Osteocyte (in vitro differentiated cells): ENCODE measurements around the gene MRPL55. TPM values are rescaled to one million over a fixed set of nuclear protein-coding genes. Genes with fewer than 3 reads are reported as not detected.

Source experiments
- DNase-seq: peaks from one replicate; pipeline ENCODE4 v3.0.0; 2021; ENCODE audit warnings: mixed read lengths; ENCODE audit not compliant: unreplicated experiment; ENCODE audit errors: extremely low spot score
- H3K27ac Mint-ChIP-seq: one replicate; pipeline ENCODE4 v1.8.0; 2021; ENCODE audit warnings: mild to moderate bottlenecking, mixed read lengths; ENCODE audit not compliant: unreplicated experiment
- H3K27me3 Mint-ChIP-seq: one replicate; pipeline ENCODE4 v1.8.0; 2021; ENCODE audit warnings: mixed read lengths; ENCODE audit not compliant: unreplicated experiment
- H3K36me3 Mint-ChIP-seq: one replicate; pipeline ENCODE4 v1.8.0; 2021; ENCODE audit warnings: mixed read lengths; ENCODE audit not compliant: unreplicated experiment
- H3K4me1 Mint-ChIP-seq: one replicate; pipeline ENCODE4 v1.8.0; 2021; ENCODE audit warnings: mixed read lengths; ENCODE audit not compliant: unreplicated experiment
- H3K4me3 Mint-ChIP-seq: one replicate; pipeline ENCODE4 v1.8.0; 2021; ENCODE audit warnings: mild to moderate bottlenecking, moderate library complexity, mixed read lengths; ENCODE audit not compliant: unreplicated experiment
- H3K9me3 Mint-ChIP-seq: one replicate; pipeline ENCODE4 v1.8.0; 2021; ENCODE audit warnings: mixed read lengths; ENCODE audit not compliant: unreplicated experiment
- total RNA-seq: library from RNA; stranded (reverse); gene quantifications from 2 replicates; pipeline ENCODE4 v1.2.1, GENCODE V29; 2021
- TF ChIP-seq, protein P1 (sequence below): fragments of 200-600 bp; sonication (generic); IDR thresholded peaks from 2 replicates; pipeline ENCODE4 v1.5.0; 2021; ENCODE audit warnings: antibody characterized with exemption, mild to moderate bottlenecking, moderate library complexity

The MRPL55 gene
- total RNA-seq, 1 donor from 2014 or later = 46.1 TPM

- Mint-ChIP-seq H3K4me1 (peaks cover 8% of the 10 kb centered on the region), H3K36me3 (peaks cover 32% of the 10 kb centered on the region), H3K27me3 (no peaks in the 10 kb centered on the region), H3K4me3 (no peak overlapping the region), H3K9me3 (peaks cover 14% of the 10 kb centered on the region), H3K27ac (no peak overlapping the region)
- DNase-seq = no peak
- TF ChIP-seq, protein P1, sequence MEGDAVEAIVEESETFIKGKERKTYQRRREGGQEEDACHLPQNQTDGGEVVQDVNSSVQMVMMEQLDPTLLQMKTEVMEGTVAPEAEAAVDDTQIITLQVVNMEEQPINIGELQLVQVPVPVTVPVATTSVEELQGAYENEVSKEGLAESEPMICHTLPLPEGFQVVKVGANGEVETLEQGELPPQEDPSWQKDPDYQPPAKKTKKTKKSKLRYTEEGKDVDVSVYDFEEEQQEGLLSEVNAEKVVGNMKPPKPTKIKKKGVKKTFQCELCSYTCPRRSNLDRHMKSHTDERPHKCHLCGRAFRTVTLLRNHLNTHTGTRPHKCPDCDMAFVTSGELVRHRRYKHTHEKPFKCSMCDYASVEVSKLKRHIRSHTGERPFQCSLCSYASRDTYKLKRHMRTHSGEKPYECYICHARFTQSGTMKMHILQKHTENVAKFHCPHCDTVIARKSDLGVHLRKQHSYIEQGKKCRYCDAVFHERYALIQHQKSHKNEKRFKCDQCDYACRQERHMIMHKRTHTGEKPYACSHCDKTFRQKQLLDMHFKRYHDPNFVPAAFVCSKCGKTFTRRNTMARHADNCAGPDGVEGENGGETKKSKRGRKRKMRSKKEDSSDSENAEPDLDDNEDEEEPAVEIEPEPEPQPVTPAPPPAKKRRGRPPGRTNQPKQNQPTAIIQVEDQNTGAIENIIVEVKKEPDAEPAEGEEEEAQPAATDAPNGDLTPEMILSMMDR = no peak
These were observed 13.2 kb downstream of the MRPL55 start for GRCh38 chr1:228095938-228096337.

GRCh38 chr1:228095161-228095560 is 13.9 kb downstream of the MRPL55 start:
- Mint-ChIP-seq H3K9me3 (peaks cover 14% of the 10 kb centered on the region), H3K36me3 (peaks cover 32% of the 10 kb centered on the region), H3K4me1 (peaks cover 16% of the 10 kb centered on the region), H3K27me3 (no peaks in the 10 kb centered on the region), H3K27ac (no peak overlapping the region), H3K4me3 (no peak overlapping the region)
- DNase-seq = no peak
- TF ChIP-seq, protein P1 = no peak

DNA sequence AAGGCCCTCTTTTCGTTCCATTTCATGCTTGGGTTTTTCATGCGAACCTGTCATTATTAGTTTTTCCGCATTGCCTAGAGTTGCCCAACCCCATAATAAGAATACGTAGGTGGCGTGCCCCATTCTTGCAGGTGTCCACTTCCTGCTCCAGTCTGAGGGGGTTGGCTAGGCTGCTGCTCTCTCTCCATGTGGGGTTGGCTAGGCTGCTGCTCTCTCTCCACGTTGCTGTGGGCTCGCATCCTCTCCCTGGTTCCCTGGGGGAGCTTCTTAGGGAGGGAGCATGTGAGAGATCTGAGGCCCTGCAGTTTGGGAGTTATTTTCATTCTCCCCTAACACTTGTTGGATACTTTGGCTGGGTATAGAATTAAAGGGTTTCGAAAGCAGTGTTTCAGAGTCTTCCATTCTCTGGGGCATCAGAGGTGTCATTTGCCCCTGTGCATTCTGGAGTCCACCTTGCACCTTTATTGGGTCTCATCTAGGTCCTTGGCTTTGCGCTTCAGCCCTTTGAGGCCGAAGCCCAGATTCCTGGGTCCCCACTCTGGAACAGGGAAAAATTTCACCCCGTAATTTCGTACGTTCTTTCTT is 14.6 kb downstream of the MRPL55 start:
- no peak overlapping the region for H3K27ac Mint-ChIP-seq
- H3K9me3 Mint-ChIP-seq = peaks cover 14% of the 10 kb centered on the region
- H3K4me3 Mint-ChIP-seq = no peak overlapping the region
- H3K4me1 Mint-ChIP-seq = peaks cover 21% of the 10 kb centered on the region
- no peaks in the 10 kb centered on the region for H3K27me3 Mint-ChIP-seq
- TF ChIP-seq, protein P1 = no peak
- H3K36me3 Mint-ChIP-seq = peaks cover 30% of the 10 kb centered on the region
- no peak for DNase-seq

DNA sequence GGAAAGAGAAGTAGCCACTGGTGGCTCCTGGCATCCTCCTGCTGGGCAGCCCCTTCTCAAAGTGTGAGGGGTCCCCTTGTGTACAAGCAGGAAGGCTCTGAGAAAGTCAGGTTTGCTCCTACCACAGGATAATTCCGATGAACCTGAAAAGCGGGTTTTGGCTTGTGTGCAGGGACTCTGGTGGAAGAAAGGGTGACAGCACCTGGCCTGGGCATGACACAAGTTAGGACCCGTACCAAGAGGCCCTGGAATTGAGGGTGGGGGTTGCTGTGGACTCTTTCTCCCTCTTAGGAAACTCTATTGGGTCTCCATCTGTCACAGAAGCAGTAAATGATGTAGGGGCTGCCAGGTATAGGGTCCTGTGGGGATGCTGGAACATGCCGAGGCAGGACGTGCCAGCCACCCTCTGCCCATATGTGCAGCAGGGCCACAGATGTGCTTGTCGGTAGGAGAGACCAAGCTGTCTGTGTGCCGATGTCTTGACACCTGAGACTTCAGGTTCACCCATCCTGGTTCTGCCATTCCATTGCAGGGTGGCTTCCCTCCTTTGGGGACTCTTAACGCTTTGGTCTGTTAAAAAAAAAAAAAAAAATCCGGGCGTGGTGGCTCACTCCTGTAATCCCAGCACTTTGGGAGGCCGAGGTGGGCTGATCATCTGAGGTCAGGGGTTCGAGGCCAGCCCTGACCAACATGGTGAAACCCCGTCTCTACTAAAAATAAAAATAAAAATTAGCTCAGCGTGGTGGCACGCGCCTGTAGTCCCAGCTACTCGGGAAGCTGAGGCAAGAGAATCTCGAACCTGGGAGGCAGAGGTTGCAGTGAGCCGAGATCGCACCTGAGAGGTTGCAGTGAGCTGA is 15.8 kb downstream of the MRPL55 start:
- no peak overlapping the region for H3K4me3 Mint-ChIP-seq

More for the DNA sequence above, 15.8 kb downstream of the MRPL55 start:
- TF ChIP-seq, protein P1 = no peak
- Mint-ChIP-seq H3K9me3 (peaks cover 14% of the 10 kb centered on the region), H3K36me3 (peaks cover 21% of the 10 kb centered on the region), H3K27ac (no peak overlapping the region), H3K4me1 (peaks cover 32% of the 10 kb centered on the region), H3K27me3 (no peaks in the 10 kb centered on the region)
- no peak for DNase-seq
